Measurements from ENCODE around the gene CD55. TPM values are rescaled to one million over a fixed set of nuclear protein-coding genes. Genes with fewer than 3 reads are reported as not detected.

CD55 gene
- total RNA-seq, 1 experiment from 2014 or later, result 0.71 TPM

- ChIA-PET POLR2A (ENCODE audit: low non-redundant PET) (no interaction called here), CTCF (no interaction called here)
- no peaks in the 10 kb centered on the region for H3K9me3 ChIP-seq (ENCODE audit: low read depth, low read length, poor library complexity, severe bottlenecking)
- no peak overlapping the region for H3K4me3 ChIP-seq (ENCODE audit: low read depth, low read length, poor library complexity, severe bottlenecking)
- no peak for DNase-seq (ENCODE audit: low spot score)
- BruUV-seq (replicated peaks), result no TSS peak
- H3K36me3 ChIP-seq (ENCODE audit: insufficient read depth, low read length, poor library complexity, severe bottlenecking), result no peaks in the 10 kb centered on the region
- TF ChIP-seq EZH2 (IDR thresholded peaks at IDR 0.05; ENCODE audit: borderline replicate concordance, low read depth, low read length, poor library complexity, severe bottlenecking) (no peak), CTCF (conservative IDR thresholded peaks at IDR 0.05; ENCODE audit: low read depth, low read length) (no peak)
- intact Hi-C loops (cut with micrococcal nuclease; ENCODE audit: unreplicated experiment), result no loop called here
- peaks cover 3% of the 10 kb centered on the region for H3K27me3 ChIP-seq (replicated peaks; ENCODE audit: insufficient read depth, low read depth, low read length, poor library complexity)
- no peaks in the 10 kb centered on the region for H3K4me1 ChIP-seq (ENCODE audit: insufficient read depth, low read length, poor library complexity, severe bottlenecking)
- no peak overlapping the region for H3K27ac ChIP-seq (ENCODE audit: low read depth, low read length, poor library complexity, severe bottlenecking)
Observed at GRCh38 chr1:207366022-207366421, 44.5 kb downstream of the CD55 start.

GRCh38 chr1:207388721-207389120 is 67.2 kb downstream of the CD55 start:
- H3K4me3 ChIP-seq (ENCODE audit: low read depth, low read length, poor library complexity, severe bottlenecking), result no peak overlapping the region
- H3K9me3 ChIP-seq (ENCODE audit: low read depth, low read length, poor library complexity, severe bottlenecking), result no peaks in the 10 kb centered on the region
- H3K27ac ChIP-seq (ENCODE audit: low read depth, low read length, poor library complexity, severe bottlenecking), result no peak overlapping the region
- DNase-seq (ENCODE audit: low spot score), result no peak
- CTCF ChIA-PET, result no interaction called here
- H3K36me3 ChIP-seq (ENCODE audit: insufficient read depth, low read length, poor library complexity, severe bottlenecking), result no peaks in the 10 kb centered on the region
- POLR2A ChIA-PET (ENCODE audit: low non-redundant PET), result no interaction called here
- H3K4me1 ChIP-seq (ENCODE audit: insufficient read depth, low read length, poor library complexity, severe bottlenecking), result no peaks in the 10 kb centered on the region
- BruUV-seq (replicated peaks), result no TSS peak
- H3K27me3 ChIP-seq (replicated peaks; ENCODE audit: insufficient read depth, low read depth, low read length, poor library complexity), result peaks cover 5% of the 10 kb centered on the region
- intact Hi-C loops (cut with micrococcal nuclease; ENCODE audit: unreplicated experiment), result no loop called here
- no peak for TF ChIP-seq EZH2 (IDR thresholded peaks at IDR 0.05; ENCODE audit: borderline replicate concordance, low read depth, low read length, poor library complexity, severe bottlenecking)
- TF ChIP-seq CTCF (conservative IDR thresholded peaks at IDR 0.05; ENCODE audit: low read depth, low read length), result no peak

- H3K9me3 ChIP-seq (ENCODE audit: low read depth, low read length, poor library complexity, severe bottlenecking), result no peaks in the 10 kb centered on the region
- peaks cover 5% of the 10 kb centered on the region for H3K27me3 ChIP-seq (replicated peaks; ENCODE audit: insufficient read depth, low read depth, low read length, poor library complexity)
- no peak for DNase-seq (ENCODE audit: low spot score)
- TF ChIP-seq CTCF (conservative IDR thresholded peaks at IDR 0.05; ENCODE audit: low read depth, low read length) (no peak), EZH2 (IDR thresholded peaks at IDR 0.05; ENCODE audit: borderline replicate concordance, low read depth, low read length, poor library complexity, severe bottlenecking) (no peak)
- ChIA-PET POLR2A (ENCODE audit: low non-redundant PET) (no interaction called here), CTCF (no interaction called here)
- no peak overlapping the region for H3K4me3 ChIP-seq (ENCODE audit: low read depth, low read length, poor library complexity, severe bottlenecking)
- no TSS peak for BruUV-seq (replicated peaks)
- H3K27ac ChIP-seq (ENCODE audit: low read depth, low read length, poor library complexity, severe bottlenecking), result no peak overlapping the region
- no peaks in the 10 kb centered on the region for H3K36me3 ChIP-seq (ENCODE audit: insufficient read depth, low read length, poor library complexity, severe bottlenecking)
- intact Hi-C loops (cut with micrococcal nuclease; ENCODE audit: unreplicated experiment), result no loop called here
- no peaks in the 10 kb centered on the region for H3K4me1 ChIP-seq (ENCODE audit: insufficient read depth, low read length, poor library complexity, severe bottlenecking)
Observed at GRCh38 chr1:207389728-207390464, 68.4 kb downstream of the CD55 start.
